ENCODE measurements around the gene ATXN1. TPM values are rescaled to one million over a fixed set of nuclear protein-coding genes. Genes with fewer than 3 reads are reported as not detected.

The ATXN1 gene
- total and polyA plus RNA-seq, 7 donors: 1.3 to 50.9 (median 21.6) TPM

DNA sequence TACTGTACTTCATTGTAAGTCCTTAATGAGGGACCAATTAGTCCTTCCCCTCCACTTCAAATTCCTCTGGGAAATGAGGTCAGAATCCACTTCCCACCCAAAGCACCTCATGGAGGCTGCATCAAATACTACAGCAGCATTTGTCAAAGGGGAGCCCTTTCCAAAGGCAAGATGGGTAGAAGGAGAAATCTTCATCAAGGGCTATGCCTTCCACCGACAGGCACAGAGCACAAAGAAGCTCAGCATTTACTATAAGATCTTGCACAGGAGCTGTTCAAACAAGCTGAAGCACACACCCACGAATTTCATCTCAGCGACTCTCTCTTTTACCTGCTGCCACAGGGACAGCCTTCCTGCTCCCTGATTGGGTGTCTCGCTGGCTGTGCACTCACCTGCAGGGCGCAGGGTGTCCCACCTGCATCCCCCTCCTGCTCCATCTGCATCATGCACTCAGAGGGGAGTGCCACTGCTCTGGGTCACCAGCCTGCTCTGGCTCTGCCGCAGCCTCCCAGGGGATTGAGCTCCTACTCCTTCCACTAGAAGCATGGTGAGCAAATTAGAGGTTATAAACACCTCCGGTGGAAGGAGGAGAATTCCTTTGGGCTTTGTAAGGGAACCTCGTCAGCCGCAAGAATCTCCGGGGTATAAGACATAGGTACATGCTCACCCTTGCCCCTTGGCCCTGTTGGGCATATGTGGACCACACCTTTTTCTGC lies 164.5 kb downstream of the ATXN1 start:
- no peak overlapping the region for H3K27ac ChIP-seq

DNA sequence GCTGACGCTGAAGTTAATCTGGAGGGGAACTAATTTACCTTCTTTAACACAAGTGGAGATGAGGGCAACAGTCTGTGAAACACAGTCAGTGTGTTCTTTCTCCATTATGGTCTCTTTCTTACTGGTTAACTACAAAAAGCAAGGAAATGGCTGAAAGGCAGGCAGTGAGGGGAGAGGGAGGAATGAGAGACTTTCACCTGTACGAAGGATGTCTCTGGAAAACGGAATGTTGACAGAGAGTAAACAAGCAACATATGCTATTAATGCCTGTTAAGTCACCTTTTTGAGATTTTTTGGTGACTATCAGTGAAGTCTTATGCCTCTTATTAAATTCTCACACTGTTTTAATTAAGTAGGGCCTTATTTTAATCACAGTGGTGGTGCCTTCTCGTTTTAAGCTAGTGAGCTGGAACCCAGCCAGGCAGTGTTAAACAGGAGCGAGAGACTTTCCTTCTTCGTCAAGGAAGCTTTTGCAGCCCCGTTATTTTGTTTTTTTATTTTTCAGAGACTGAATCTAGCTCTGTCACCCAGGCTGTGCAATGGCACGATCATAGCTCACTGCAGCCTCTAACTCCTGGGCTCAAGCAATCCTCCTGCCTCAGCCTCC lies 165.6 kb downstream of the ATXN1 start:
- no peak for ATAC-seq
- no peaks in the 10 kb centered on the region for H3K9me3 ChIP-seq
- no peaks in the 10 kb centered on the region for H3K36me3 ChIP-seq (ENCODE audit: insufficient read depth in 1 of 2, low read depth in 1 of 2)
- no peaks in the 10 kb centered on the region for H3K4me1 ChIP-seq
- H3K4me3 ChIP-seq: no peak overlapping the region
- no peak for DNase-seq
- no peak overlapping the region for H3K27ac ChIP-seq
- H3K27me3 ChIP-seq (ENCODE audit: insufficient read depth in 3 of 3, low read length in 2 of 3): no peaks in the 10 kb centered on the region
- WGBS, 3 donors: 77 to 86% (median 84%) methylated on average over 8 of the region's 8 CpGs
- intact Hi-C loops (cut with DNase I): no loop called here
- TF ChIP-seq, protein P1, sequence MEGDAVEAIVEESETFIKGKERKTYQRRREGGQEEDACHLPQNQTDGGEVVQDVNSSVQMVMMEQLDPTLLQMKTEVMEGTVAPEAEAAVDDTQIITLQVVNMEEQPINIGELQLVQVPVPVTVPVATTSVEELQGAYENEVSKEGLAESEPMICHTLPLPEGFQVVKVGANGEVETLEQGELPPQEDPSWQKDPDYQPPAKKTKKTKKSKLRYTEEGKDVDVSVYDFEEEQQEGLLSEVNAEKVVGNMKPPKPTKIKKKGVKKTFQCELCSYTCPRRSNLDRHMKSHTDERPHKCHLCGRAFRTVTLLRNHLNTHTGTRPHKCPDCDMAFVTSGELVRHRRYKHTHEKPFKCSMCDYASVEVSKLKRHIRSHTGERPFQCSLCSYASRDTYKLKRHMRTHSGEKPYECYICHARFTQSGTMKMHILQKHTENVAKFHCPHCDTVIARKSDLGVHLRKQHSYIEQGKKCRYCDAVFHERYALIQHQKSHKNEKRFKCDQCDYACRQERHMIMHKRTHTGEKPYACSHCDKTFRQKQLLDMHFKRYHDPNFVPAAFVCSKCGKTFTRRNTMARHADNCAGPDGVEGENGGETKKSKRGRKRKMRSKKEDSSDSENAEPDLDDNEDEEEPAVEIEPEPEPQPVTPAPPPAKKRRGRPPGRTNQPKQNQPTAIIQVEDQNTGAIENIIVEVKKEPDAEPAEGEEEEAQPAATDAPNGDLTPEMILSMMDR (IDR thresholded peaks at IDR 0.05): no peak

More for the DNA sequence above, 164.5 kb downstream of the ATXN1 start:
- WGBS, 3 donors: 81 to 86% (median 81%) methylated on average over 10 of the region's 10 CpGs
- intact Hi-C loops (cut with DNase I): no loop called here
- Histone ChIP-seq H3K36me3 (ENCODE audit: insufficient read depth in 1 of 2, low read depth in 1 of 2) (no peaks in the 10 kb centered on the region), H3K9me3 (no peaks in the 10 kb centered on the region), H3K4me3 (no peak overlapping the region), H3K27me3 (ENCODE audit: insufficient read depth in 3 of 3, low read length in 2 of 3) (no peaks in the 10 kb centered on the region), H3K4me1 (no peaks in the 10 kb centered on the region)
- no peak for DNase-seq
- ATAC-seq: no peak
- TF ChIP-seq, protein P1 (IDR thresholded peaks at IDR 0.05): no peak

DNA sequence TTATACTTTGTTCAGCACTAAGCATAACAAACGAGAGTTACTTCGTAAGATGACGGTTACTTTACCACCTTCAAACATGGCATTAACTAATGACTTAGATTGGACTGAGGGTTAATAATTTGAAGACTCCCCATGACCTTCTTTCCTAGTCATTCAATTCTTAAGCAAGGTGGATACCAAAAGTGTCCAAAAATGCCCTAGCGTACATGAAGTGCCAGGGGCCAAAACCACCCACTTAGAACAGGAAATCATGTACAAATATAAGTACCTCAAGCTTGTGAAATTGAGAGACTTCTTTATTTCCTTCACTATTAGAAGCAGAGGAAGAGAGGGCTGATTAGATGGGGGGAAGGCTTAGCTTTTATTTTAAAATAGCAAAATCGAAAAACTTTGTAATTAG lies 166.4 kb downstream of the ATXN1 start:
- H3K4me3 ChIP-seq: no peak overlapping the region
- ATAC-seq: no peak
- no peaks in the 10 kb centered on the region for H3K4me1 ChIP-seq
- intact Hi-C loops (cut with DNase I): no loop called here
- no peak for DNase-seq
- H3K27me3 ChIP-seq (ENCODE audit: insufficient read depth in 3 of 3, low read length in 2 of 3): no peaks in the 10 kb centered on the region
- 90 to 94% (median 93%) methylated on average over 5 of the region's 5 CpGs for WGBS, 3 donors
- H3K36me3 ChIP-seq (ENCODE audit: insufficient read depth in 1 of 2, low read depth in 1 of 2): no peaks in the 10 kb centered on the region
- H3K9me3 ChIP-seq: no peaks in the 10 kb centered on the region
- no peak overlapping the region for H3K27ac ChIP-seq
- TF ChIP-seq, protein P1 (IDR thresholded peaks at IDR 0.05): no peak

DNA sequence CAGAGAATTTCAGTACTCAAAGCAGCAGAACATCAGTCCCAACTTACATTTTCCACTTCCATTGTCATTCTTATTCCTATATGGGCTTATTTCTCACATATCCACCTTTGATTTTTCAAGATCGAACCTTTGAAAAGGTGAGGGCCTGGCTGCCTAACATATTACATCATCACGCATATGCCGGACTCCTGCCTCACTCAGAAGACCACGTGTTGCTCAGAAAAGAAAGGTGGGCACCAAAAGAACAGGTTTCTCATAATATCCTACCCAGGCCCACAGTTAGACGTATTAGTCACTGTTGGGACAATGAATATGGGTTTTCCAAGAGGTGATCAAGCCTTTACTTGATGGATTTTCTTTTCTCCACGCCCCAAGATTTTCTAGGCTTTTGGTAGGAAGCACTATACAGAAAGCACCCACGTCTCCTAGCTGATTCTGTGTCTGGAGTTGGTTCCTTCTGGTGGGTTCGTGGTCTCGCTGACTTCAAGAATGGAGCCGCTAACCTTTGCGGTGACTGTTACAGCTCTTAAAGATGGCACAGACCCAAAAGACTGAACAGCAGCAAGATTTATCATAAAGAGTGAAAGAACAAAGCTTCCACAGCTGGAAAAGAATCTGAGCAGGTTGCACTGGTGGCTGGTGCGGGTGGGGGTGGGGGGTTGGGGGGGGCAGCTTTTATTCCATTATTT lies 168.9 kb downstream of the ATXN1 start:
- no peaks in the 10 kb centered on the region for H3K36me3 ChIP-seq (ENCODE audit: insufficient read depth in 1 of 2, low read depth in 1 of 2)
- ATAC-seq (no peak), DNase-seq (no peak)
- H3K4me1 ChIP-seq: no peaks in the 10 kb centered on the region
- H3K27me3 ChIP-seq (ENCODE audit: insufficient read depth in 3 of 3, low read length in 2 of 3): no peaks in the 10 kb centered on the region
- intact Hi-C loops (cut with DNase I): no loop called here
- TF ChIP-seq, protein P1 (IDR thresholded peaks at IDR 0.05): no peak
- no peak overlapping the region for H3K4me3 ChIP-seq
- H3K9me3 ChIP-seq: no peaks in the 10 kb centered on the region
- H3K27ac ChIP-seq: no peak overlapping the region
- WGBS, 3 donors: 93 to 94% (median 93%) methylated on average over 12 of the region's 12 CpGs

Data from psoas muscle (tissue), 8 donors.